COLO829 (cell line): ENCODE measurements around the gene GJA4.
"Not testable (repeated sequence)": the region's sequence is repeated elsewhere in the genome, so short reads cannot be mapped to it uniquely, and the experiment has no call there.

ENCODE experiments used
- DNase-seq: peaks from one replicate; pipeline ENCODE4 v3.0.0; 2012; ENCODE audit warnings: low spot score

GJA4 gene

DNA sequence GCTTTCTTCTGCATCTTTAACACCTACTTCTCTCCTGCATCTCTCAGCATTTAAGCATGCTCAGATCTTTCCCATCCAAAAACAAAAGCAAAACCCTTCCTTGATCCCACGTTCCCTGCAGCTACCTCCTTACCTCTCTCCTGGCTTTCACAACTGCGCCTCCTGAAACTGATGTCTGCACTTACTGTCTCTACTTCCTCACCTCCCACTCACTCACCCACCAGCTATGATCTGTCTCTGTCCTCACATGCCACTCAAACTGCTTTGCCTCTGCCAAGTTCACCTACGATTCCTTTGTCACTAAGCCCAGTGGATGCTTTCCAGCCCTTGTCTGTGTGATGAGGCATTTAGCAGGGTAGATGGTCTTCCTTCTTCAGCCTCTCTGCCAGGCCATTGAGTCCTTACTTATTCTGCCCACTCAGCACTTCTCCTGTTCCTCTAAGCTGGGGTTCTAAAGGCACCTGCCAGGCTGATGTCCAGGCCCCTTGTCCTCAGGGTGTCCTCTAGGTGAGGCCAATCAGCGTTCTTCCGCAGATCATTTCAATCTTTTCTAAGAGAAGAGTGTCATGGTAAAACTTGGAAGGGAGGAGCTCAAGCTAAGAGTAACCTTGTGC is 21.8 kb upstream of the GJA4 start:
- no peak for DNase-seq

DNA sequence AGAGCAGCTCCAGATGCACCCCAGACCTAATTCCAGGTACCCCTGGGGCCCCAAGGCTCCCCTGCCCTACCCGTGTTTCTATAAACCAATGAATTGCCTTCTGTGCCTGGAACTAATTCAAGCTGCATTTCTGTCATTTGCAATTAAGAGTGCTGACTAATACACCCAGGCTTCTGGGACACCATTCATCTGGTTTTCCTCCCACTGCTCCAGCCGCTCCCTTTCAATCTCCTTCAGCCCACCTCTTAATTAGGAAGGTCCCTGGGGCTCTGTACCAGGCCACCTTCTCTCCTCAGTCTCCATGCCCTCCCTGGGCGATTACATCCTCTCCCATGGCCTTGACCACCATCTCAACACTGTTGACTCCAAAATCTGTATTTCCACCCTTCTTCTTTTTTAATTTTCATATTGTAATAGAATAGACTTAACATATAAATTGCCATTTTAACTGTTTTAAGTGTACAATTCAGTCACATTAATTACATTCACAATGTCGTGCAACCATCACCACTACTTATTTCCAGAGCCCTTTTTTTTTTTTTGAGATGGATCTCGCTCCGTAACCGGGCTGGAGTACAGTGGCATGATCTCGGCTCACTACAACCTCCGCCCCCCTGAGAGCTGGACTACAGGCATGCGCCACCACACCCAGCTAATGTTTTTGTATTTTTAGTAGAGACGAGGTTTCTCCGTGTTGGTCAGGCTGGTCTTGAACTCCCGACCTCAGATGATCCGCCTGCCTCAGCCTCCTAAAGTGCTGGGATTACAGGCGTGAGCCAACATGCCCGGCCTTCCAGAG is 21.0 kb upstream of the GJA4 start:
- DNase-seq: no peak

DNA sequence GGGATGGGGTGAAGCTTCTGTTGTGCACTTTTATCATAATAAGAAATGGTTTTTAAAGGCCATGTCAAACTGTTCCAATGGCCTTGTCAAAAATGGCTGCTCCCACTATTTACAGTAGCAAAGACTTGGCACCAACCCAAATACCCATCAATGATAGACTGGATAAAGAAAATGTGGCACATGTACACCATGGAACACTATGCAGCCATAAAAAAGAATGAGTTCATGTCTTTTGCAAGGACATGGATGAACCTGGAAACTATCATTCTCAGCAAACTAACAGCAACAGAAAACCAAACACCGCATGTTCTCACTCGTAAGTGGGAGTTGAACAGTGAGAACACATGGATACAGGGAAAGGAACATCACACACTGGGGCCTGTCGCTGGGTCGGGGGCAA is 19.7 kb upstream of the GJA4 start:
- not testable (repeated sequence) for DNase-seq

DNA sequence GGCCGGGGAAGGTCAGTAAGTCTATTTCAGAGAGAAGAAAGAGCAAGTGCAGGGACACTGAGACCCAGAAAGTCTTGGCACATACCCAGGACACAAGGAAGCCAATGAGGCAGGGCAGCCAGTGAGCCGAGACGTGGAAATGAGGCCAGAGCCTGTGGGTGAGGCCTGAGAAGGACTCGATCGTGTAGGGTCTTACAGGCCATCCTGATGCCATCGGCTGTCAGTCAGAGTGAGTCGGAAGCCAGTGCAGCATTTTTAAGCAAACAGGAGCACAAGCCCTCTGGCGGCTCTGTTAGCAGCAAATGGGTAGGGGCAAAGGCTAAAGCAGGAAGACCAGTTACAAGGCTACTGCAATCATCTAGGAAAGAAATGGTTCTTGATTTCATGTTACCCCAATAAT is 17.8 kb upstream of the GJA4 start:
- no peak for DNase-seq

DNA sequence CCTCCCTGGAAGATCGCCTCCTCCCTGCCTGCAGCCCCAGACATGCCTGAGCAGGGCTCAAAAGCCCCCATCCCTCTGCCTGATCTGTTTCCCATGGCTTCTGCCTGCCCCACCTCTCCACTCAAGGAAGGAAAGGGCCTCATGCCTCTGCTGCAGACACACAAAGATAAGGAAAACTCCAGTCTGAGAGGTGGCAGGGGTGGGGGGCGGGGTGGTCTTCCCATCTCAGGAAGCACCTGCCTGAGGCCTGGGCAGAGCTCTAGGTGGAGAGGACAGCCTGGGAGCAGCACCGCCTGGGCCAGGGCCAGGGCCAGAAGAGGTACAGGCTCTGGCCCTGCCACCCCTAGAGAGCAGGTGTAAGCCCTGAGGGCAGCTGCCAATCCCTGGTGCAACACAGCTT is 15.9 kb upstream of the GJA4 start:
- no peak for DNase-seq

DNA sequence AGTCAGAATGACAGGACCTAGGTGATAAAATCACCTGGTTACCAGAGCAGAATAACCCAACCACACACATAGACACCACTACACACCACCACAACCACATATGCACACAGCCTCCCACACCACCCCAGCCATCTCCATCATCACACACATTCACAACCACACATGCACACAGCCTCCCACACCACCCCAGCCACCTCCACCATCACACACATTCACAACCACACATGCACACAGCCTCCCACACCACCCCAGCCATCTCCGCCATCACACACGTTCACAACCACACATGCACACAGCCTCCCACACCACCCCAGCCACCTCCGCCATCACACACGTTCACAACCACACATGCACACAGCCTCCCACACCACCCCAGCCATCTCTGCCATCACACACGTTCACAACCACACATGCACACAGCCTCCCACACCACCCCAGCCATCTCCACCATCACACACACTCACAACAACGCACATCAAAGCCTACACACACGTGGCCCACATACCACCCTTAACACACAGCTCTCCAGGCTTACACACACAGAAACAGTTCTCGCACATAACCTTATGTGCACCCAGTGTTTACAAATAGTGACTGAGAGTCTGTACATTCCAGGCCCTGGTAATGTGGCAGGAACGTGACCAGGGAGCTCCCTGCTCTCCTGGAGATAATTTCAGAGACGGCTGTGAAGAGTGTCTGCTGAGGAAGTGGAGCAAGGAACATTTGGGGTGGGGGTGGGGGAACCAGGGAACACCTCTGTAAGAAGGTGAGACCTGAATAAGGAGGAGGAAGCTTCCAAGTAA is 15.1 kb upstream of the GJA4 start:
- DNase-seq: no peak

DNA sequence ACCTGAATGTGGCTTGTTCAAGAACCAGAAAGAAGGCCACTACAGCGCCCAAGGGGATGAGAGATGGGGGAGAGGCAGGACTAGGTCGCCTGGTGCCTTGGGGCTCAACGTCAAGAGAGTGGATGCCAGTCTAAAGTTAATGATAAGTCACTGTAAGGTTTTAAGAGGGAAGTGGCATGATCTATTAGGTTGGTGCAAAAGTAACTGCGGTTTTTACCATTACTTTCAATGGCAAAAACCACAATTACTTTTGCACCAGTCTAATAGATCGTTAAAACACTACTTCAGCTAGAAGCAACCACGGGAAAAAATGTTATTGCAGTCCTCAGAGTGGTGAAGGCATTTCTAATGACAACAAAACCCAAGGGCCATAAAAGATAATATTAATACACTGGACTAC is 14.4 kb upstream of the GJA4 start:
- no peak for DNase-seq

DNA sequence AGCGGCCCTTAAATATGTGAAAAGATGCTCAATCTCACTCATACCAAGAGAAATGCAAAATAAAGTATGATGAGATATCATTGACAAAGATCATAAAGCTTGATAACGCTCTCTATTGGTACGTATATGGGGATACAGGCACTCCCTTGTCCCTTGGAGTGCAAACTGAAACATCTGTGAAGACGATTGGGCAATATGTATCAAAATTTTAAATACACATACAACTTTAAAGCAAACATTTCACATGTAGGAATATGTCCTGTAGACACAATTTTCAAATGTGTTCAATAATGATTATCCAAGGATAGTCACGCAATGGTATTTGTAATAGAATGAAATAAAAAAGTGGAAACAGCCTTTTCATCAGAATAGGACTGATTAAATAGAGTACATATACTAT is 13.8 kb upstream of the GJA4 start:
- DNase-seq: no peak

DNA sequence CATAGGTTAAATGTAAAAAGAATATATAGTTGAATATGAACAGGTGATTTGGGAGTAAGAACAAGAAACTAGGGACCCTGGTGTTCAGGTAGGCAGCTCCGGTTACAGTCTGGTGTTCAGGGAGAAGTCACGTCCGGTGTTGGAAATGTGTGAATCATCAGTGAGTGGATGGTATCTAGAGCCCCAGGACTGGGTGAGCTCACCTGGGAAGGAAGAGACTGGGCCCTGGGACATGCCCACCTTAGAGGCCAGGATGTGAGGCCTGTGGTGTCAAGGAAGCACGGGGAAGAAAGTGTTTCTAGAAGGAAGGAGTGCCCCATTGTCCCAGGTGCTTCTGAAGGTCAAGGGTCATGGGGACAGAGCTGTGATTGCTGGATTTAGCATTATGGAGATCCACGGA is 13.3 kb upstream of the GJA4 start:
- DNase-seq: no peak

DNA sequence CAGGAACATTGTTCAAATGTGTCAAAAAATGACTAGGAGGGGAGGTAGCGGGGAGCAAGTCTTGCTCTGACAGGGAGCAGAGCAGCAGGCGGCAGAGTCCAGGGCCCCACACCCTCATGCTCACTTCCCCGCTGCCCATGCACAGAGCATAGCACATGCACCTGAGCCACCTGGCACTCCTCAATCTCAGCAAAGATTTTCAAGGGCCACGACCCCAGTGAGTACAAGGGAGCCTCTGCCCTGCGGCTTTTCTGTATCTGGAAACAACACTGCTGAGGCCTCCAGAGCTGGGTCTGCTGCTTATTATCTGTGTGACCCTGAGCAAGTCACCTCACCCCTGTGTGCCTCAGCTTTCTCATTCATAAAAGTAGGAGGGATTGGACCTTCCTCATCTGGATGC is 12.8 kb upstream of the GJA4 start:
- DNase-seq: no peak

DNA sequence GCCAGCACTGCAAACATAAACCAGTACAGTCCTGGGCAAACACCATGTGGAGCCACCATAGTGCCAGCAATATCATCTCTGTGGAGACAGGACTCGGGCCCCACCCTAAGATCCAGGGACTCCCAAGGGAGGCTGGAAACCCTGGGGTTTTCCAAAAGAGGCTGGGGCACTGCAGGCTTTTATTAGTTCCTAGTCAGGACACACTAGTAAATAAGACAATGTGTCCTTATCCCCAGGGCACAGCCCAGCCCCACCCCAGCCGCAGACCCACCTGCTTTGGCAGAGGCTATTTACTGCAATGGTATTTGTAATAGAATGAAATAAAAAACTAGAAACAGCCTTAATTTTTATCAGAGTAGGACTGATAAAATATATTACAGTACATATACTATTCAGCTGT is 12.3 kb upstream of the GJA4 start:
- no peak for DNase-seq

DNA sequence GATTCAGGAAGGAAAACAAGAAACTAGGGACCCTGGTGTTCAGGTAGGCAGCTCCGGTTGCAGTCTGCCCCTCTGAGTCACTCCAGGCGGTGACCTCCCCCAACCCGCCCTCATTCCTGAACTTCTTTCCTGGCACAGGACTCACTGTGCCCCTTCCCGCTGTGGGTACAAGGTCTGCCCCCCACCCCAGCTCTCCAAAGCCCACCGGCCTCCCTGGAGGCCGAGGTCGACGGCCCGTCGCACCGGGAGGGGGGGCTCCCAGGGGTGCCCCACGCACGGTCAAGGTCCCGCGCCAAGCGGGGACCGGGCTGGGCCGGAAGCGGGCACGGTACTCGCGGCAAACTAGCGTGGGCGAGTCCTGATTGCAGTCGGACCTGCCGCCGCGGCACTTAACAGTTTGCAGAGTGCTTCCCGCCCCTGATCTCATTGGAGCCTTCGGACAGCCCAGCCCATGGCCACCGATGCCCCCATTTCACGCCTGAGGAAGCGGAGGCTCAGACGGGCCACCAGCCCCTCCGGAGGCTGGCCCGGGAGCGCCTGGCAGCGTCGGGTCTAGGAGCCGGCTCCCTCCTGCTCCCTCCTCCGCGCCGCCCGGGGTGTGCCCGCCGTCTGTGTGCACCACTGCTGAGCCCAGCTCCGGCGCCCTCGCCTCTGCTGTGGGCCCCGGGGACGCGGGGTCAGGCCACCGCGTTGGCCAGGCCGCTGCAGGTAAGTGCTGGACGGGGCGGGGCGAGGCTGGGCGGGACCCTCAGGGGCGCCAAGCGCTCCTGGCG is 11.5 kb upstream of the GJA4 start, which contains the start of gene GJB3:
GJB3 (plus strand) TSS at position 144 of the 773 bp plus-strand sequence. CDS start 3,549 bp downstream, outside the sequence.
- no peak for DNase-seq

DNA sequence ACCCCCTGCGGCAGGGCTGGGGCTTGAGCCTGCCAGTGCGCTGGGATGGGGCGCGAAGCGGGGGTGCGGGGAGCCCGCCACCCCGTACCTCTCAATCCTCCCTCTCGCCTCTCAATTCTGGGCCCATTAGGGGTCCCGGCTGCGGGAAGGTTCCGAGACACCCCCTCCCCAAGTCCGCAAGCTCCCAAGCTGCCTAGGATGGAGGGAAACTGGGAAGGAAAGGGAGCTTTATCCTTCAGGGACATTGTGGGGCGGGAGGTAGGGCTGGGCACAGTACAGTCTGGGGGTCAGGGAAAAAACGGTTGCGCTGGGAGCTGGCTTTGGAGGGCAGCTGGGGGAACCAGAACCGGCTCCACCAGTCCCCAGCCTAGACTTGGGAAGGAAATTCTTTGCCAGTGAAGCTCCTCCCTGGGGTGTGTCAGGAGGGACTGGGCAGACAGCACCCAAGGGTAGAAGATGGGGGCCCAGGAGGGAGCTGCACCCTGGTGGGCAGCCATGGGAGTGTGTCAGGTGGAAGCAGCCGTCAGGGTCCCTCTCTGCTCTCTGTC is 10.9 kb upstream of the GJA4 start:
- no peak for DNase-seq

DNA sequence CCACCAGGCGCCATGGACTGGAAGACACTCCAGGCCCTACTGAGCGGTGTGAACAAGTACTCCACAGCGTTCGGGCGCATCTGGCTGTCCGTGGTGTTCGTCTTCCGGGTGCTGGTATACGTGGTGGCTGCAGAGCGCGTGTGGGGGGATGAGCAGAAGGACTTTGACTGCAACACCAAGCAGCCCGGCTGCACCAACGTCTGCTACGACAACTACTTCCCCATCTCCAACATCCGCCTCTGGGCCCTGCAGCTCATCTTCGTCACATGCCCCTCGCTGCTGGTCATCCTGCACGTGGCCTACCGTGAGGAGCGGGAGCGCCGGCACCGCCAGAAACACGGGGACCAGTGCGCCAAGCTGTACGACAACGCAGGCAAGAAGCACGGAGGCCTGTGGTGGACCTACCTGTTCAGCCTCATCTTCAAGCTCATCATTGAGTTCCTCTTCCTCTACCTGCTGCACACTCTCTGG is 8.0 kb upstream of the GJA4 start:
- no peak for DNase-seq

DNA sequence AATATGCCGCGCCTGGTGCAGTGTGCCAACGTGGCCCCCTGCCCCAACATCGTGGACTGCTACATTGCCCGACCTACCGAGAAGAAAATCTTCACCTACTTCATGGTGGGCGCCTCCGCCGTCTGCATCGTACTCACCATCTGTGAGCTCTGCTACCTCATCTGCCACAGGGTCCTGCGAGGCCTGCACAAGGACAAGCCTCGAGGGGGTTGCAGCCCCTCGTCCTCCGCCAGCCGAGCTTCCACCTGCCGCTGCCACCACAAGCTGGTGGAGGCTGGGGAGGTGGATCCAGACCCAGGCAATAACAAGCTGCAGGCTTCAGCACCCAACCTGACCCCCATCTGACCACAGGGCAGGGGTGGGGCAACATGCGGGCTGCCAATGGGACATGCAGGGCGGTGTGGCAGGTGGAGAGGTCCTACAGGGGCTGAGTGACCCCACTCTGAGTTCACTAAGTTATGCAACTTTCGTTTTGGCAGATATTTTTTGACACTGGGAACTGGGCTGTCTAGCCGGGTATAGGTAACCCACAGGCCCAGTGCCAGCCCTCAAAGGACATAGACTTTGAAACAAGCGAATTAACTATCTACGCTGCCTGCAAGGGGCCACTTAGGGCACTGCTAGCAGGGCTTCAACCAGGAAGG is 7.4 kb upstream of the GJA4 start:
- DNase-seq: no peak

DNA sequence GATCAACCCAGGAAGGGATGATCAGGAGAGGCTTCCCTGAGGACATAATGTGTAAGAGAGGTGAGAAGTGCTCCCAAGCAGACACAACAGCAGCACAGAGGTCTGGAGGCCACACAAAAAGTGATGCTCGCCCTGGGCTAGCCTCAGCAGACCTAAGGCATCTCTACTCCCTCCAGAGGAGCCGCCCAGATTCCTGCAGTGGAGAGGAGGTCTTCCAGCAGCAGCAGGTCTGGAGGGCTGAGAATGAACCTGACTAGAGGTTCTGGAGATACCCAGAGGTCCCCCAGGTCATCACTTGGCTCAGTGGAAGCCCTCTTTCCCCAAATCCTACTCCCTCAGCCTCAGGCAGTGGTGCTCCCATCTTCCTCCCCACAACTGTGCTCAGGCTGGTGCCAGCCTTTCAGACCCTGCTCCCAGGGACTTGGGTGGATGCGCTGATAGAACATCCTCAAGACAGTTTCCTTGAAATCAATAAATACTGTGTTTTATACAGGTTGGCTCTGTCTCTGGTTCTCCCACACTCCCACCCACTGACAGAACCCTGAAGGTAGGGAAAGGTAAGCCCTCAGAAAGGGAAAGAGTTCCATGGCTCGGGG is 6.8 kb upstream of the GJA4 start:
- DNase-seq: no peak

DNA sequence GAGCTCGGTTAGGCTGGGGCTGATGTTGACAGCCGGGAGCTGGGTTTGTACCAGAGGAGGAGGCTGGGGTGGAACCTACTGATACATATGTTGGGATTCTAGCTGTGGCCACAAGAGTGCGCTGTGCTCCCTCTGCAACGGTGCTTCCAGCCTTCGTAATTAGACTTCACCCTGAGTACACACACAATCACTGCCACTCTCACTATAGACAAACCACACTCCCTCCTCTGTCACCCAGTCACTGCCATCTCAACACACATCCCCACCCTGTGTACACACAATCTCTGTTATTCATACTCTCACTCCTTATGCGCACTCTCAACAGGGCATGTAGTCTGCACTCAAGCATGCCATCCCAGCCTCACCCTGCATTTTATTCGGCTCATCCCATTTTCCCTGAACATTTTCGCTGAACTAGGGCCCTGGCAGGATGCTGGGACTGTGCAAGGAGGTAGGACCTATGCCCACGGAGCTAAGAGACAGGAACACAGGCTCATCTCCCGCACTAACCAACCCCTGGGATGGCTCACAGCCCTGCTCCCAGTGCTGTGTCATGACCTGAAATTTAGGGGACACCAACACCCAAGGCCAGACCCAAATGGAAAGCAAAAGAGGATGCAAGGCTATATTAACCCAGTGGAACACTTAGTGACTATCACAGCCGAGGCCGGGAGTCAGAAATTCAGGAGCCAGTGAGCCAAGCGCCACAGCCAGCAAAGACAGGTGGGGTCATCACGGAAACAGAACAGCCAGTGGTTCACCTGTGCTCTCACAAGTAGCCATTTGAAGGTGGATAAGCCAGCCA is 6.1 kb upstream of the GJA4 start:
- peak; percentile 62 for DNase-seq

DNA sequence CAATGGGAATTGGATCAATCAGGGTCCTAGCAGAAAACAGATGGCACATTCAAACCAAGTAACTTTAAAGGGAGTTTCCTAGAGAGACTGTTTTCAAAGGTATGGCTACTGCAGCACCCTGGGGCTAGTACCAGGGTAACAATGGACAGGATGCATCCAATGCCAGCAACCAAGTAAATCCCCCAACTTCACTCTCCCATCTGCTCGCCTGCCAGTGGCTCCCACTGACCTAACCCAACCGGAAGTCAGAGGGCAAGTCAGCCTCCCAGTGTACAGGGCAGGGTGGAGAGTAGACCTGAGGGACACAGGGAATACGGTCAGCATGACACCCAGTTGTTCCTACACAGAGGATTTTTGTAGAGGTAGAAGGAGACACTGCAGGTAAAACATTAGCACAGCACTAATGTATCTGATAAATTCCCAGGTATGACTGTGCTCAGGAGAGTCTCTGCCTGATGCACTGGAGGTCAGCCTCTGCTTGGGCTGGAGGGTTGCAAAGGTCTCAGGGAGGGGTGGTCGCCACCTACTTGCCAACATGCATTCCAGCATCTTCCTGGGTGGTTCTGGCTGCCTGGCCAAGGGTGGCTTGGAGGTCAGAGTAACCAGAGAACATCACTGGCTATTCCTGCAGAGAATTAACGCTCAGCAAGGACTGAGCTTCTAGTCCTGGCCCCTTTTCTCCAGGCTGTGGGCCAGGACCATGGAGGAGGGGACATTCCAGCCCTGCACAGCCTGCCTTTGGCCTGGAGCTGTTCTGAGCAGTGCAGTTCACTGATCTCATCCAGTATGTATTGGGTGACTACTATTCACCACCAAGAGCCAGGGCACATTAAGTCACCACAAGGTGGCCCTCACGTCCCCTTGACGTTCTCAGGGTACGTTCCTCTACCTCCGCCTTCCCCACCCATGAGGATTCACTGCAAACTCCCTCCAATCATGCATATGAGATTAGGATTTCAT is 5.1 kb upstream of the GJA4 start:
- no peak for DNase-seq

DNA sequence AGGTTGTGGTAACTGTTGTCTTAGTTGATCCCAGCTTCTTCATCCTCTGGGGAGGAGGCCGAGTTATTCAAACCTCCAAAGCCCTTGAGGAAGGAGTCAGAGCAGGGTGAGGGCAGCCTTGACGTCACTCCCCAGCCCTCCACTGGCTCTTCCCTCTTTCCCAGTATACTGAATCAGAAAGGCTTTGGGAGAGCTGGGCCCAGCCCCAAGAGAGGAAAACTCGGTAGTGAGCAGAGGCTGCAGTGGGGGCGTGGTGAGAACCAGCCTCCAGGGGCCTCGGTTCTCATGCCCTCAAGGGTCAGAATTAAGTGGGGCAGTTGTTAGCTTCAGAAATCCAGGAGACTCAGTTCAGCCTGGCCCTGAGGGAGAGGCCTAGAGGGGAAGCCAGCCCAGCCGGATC is 1.8 kb upstream of the GJA4 start:
- DNase-seq: no peak
